ENCODE measurements around the gene C20orf202. TPM values are rescaled to one million over a fixed set of nuclear protein-coding genes. Genes with fewer than 3 reads are reported as not detected.
A peak's percentile ranks its signal among the peaks of the same experiment; 100 is the strongest.
"Not testable (repeated sequence)": the region's sequence is repeated elsewhere in the genome, so short reads cannot be mapped to it uniquely, and the experiment has no call there.

Gene C20orf202
- polyA plus RNA-seq, 3 donors from 2014 or later = not detected

DNA sequence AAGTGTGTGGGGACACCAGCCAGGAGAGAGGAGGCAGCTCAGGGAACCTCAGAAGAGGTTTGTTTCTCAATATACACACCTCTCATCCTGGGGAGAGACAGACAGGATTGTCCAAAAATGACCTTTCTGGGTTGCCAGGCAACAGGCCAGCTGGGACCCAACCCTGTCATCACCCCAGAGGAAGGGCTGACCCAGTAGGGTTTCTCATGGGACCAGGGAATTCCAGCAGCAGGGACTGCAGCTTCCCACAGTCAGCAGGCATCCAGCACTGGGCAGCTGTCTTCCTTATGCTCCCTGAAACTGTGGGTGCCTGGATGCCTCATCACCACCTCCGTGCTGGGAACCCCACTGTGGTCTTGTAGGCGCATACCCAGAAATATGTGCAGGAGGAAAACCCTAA, 1.3 kb downstream of the C20orf202 start:
- H3K4me1 Mint-ChIP-seq = no peaks in the 10 kb centered on the region
- no peak overlapping the region for H3K27ac Mint-ChIP-seq
- H3K9me3 Mint-ChIP-seq = no peaks in the 10 kb centered on the region
- no peak for DNase-seq
- peaks cover 0 to 3% (median 2%) of the 10 kb centered on the region in 3 donors for H3K27me3 Mint-ChIP-seq (ENCODE audit: low read depth in 3 of 3)
- H3K4me3 Mint-ChIP-seq = no peak overlapping the region
- no peaks in the 10 kb centered on the region for H3K36me3 Mint-ChIP-seq

DNA sequence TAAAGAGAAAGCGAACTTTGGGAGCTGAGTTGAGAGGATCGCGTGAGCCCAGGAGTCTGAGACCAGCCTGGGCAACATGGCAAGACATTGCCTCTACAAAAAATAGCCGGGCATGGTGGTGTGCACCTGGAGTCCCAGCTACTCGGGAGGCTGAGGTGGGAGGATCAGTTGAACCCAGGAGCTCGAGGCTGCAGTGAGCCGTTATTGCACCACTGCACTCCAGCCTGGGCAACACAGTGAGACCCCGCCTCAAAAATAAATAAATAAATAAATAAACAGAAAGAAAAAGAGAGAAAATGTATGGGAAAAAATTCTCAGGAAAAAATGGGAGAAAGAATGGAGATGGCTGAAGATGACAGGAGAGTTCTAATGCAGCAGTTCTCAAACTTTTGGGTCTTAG, 2.5 kb downstream of the C20orf202 start:
- H3K4me3 Mint-ChIP-seq = no peak overlapping the region

DNA sequence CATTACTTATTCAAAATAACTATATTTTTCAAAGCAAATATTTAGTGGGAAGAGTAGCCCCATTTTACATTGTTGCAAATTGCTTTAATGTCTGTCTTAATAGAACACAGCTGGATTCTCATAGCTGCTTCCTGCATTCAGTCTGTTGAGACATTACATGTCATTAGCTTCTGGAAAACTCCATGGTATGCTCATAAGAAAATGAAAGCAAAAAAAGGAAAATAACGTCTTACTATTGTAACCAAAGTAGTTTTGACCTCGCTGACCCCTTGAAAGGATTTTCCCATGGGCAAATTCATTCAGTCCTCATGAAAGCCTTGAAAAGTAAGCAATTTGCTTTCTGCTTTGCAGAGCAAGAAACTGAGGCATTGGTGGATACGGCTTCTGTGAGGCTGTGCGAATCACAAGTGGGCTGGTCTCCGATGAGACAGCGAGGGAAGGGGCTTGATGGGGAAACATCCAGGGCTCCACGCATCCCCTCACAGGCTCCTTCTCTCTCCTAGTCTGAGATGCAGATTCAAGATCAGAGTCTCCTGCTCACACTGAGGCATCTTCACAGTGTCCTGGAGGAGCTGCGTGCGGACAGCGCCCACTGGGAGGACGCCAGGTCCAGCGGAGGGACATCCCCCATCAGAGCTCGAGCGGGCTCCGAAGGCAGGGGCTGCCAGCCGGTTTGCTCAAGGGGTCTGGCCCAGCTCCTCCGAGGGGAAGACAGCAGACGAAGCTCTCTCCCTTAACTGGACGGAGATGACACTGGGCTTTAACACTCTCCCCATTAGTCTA, 3.3 kb downstream of the C20orf202 start:
- Mint-ChIP-seq H3K4me1 (no peaks in the 10 kb centered on the region), H3K36me3 (no peaks in the 10 kb centered on the region), H3K27ac (no peak overlapping the region), H3K27me3 (ENCODE audit: low read depth in 3 of 3) (peaks cover 0 to 3% (median 2%) of the 10 kb centered on the region in 3 donors), H3K4me3 (no peak overlapping the region), H3K9me3 (no peaks in the 10 kb centered on the region)
- no peak for DNase-seq

More for the DNA sequence above, 2.5 kb downstream of the C20orf202 start:
- no peak for DNase-seq
- no peaks in the 10 kb centered on the region for H3K9me3 Mint-ChIP-seq
- H3K4me1 Mint-ChIP-seq = no peaks in the 10 kb centered on the region
- no peak overlapping the region for H3K27ac Mint-ChIP-seq
- no peaks in the 10 kb centered on the region for H3K36me3 Mint-ChIP-seq
- H3K27me3 Mint-ChIP-seq (ENCODE audit: low read depth in 3 of 3) = peaks cover 0 to 3% (median 2%) of the 10 kb centered on the region in 3 donors

DNA sequence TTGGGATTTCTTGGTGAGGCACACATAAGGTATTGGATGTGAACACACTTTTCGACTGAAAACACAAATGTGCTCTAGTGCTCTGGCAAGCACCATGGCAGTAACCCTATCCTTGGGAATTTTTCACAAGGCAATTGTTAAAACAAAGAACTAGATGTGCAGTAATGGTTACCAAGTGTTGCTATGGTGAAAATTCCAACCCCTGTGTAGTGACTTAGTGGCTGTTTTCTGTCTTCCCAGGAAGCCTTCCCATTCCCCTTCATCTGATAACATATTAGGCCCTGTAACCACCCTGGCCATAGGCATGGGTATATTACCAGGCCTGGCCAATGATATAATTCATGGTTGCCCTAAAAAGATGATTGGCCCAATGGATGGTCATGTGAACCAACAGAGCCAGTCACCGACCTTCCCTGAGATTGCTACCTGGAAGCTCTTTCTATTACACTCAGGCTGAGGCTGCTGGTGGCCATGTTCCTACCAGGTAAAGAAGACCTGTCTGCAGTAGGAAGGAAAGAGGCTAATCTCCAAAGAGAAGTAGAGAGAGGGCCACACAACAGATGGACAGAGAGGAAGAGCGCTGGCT, 4.1 kb downstream of the C20orf202 start:
- H3K27ac Mint-ChIP-seq = no peak overlapping the region

DNA sequence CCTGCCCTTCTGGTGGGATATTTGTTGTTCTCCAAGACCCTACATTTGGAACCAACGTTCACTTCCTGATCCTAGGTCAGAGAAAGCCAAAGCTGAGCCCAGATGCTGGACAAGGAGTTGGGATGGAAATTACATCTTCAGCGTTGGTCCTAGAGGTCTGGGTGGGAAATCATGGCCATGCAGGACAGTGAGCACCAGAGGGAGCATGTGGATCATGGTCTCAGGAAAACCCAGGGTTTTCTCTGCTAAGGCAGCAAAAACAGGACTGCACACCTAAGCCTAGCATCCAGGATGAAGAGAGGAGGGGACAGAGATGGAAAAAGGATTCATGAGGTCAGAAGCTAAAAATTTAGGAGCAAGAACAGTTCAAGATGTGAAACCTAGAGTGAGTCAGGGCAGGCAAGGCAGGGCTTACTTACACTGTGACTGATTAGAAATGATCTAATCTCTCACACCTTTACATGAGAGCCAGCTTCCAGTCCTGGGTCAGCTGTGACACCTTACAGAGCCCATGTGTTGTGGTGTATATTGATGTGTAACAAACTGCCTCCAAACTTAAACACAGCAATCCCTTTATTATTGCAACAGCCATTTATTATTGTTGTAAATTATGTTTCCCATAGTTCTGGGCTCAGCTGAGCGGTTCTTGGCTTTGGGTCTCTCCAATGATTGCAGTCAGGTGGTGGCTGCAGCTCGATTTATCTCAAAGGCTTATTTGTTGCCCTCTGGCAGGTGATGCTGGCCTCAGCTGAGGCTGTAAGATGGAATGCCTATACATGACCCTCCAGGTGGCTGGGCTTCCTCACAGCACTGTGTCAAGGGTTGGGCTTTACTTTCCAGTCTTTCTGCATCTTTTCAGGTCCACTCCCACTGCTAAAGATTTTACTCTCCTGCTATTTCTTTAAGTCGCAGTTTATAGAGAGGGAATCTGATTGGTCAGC, 6.5 kb downstream of the C20orf202 start:
- Mint-ChIP-seq H3K4me1 (peaks cover 3 to 6% of the 10 kb centered on the region in 2 donors), H3K27ac (no peak overlapping the region), H3K4me3 (no peak overlapping the region), H3K9me3 (no peaks in the 10 kb centered on the region), H3K36me3 (no peaks in the 10 kb centered on the region), H3K27me3 (ENCODE audit: low read depth in 3 of 3) (peaks cover 0 to 4% (median 3%) of the 10 kb centered on the region in 3 donors)
- DNase-seq = no peak

More for the DNA sequence above, 4.1 kb downstream of the C20orf202 start:
- no peaks in the 10 kb centered on the region for H3K9me3 Mint-ChIP-seq
- H3K4me3 Mint-ChIP-seq = no peak overlapping the region
- H3K36me3 Mint-ChIP-seq = no peaks in the 10 kb centered on the region
- H3K27me3 Mint-ChIP-seq (ENCODE audit: low read depth in 3 of 3) = peaks cover 0 to 6% (median 3%) of the 10 kb centered on the region in 3 donors
- H3K4me1 Mint-ChIP-seq = no peaks in the 10 kb centered on the region
- no peak for DNase-seq

DNA sequence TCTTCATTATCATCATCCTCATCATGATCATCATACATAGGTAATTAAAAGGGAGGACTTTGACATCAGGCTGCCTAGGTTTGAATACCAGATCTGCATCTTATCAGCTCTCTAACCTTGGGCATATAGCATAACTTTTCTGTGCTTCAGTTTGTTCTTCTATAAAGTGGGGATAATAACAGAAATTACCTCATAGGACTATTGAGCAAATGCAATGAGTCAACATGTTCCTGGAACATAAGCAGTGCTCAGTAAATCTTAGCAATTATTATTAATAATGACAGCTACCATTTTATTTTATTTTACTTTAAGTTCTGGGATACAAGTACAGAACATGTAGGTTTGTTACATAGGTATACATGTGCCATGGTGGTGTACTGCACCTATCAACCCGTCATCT, 7.2 kb downstream of the C20orf202 start:
- Mint-ChIP-seq H3K4me1 (peaks cover 3 to 6% of the 10 kb centered on the region in 2 donors), H3K4me3 (no peak overlapping the region), H3K27me3 (ENCODE audit: low read depth in 3 of 3) (peaks cover 0 to 10% (median 5%) of the 10 kb centered on the region in 3 donors), H3K27ac (no peak overlapping the region), H3K9me3 (no peaks in the 10 kb centered on the region), H3K36me3 (no peaks in the 10 kb centered on the region)
- DNase-seq = no peak

DNA sequence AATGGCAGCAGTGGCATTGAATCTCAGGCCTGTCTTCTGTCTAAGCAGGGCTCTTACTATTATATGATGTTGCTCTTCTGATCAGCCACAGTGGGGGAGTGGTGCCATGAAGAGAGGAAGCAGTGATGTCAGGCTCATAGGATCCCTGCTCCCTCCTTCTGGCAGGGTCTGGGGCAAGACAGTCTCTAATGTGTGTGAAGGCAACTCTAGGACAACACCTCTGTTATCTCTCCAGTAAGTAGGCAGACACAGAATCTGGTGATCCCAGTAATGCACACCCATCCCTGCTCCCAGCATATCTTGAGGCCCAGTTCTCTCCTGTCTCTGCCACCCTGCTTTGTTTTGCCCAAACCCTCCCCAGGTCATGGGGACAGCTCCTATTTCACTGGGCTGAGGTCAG, 8.8 kb downstream of the C20orf202 start:
- Mint-ChIP-seq H3K9me3 (no peaks in the 10 kb centered on the region), H3K36me3 (no peaks in the 10 kb centered on the region), H3K27me3 (ENCODE audit: low read depth in 3 of 3) (peaks cover 0 to 11% (median 5%) of the 10 kb centered on the region in 3 donors), H3K4me3 (no peak overlapping the region), H3K27ac (no peak overlapping the region), H3K4me1 (peaks cover 3 to 6% of the 10 kb centered on the region in 2 donors)
- no peak for DNase-seq

DNA sequence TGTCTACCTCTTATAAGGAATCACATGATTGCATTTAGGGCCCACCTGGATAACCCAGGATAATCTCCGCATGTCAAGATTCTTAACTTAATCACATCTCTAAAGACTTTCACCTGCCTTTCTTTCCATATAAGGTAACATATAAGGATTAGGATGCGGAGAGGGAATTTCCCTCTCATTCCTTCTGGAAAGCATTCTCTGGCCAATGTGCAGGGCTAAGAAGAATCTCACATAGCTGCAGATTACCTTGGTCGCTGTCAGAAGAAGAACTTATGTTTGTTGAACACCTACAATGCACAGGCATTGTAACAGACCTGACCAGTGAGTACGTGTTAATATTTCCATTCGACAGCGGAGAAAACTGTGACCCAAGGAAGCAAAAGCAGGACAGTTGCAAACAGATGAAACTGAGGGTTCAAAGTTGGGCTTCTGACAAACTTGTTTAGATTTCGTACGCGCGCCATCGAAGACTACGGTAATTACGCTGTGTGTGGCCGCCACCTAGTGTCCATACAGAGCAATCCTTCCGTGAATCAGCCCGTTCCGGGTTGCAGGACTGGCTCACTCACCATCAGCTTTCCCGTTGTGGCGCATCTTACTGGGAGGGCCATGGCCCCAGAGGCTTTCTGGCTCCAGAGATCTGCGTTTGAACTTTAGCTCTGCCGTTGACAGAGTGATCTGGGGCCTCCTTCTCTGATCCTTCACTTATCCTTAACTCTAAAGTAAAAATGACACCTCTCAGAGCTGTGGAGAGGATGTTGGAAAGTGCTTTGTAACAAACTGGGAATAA, 9.5 kb downstream of the C20orf202 start:
- no peak overlapping the region for H3K4me3 Mint-ChIP-seq
- no peak overlapping the region for H3K27ac Mint-ChIP-seq

DNA sequence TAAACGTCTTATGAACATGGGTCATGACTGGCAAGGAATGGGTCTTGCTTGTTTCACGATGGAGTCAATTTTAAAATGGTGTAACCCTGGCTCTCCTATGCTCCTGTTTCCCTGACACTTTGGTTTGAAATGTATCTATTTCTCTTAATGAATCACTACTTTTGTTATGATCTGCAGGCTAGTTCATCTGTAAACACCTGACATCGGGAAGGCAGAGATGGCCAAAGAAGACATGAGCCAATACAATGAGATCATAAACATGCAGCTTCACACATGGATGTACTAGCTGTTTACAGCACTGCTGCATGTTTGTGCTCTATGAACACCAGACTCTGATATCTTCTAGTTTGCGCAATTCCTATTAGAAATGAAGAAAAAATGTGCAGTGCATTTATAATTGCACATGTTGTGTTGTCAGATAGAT, 11.6 kb downstream of the C20orf202 start:
- H3K27me3 Mint-ChIP-seq (ENCODE audit: low read depth in 3 of 3) = peaks cover 0 to 13% (median 4%) of the 10 kb centered on the region in 3 donors

More for the DNA sequence above, 9.5 kb downstream of the C20orf202 start:
- Mint-ChIP-seq H3K9me3 (no peaks in the 10 kb centered on the region), H3K4me1 (peaks cover 3 to 6% of the 10 kb centered on the region in 2 donors), H3K36me3 (no peaks in the 10 kb centered on the region), H3K27me3 (ENCODE audit: low read depth in 3 of 3) (peaks cover 0 to 11% (median 5%) of the 10 kb centered on the region in 3 donors)
- peak; percentile 22 to 41 (median 27) for DNase-seq

DNA sequence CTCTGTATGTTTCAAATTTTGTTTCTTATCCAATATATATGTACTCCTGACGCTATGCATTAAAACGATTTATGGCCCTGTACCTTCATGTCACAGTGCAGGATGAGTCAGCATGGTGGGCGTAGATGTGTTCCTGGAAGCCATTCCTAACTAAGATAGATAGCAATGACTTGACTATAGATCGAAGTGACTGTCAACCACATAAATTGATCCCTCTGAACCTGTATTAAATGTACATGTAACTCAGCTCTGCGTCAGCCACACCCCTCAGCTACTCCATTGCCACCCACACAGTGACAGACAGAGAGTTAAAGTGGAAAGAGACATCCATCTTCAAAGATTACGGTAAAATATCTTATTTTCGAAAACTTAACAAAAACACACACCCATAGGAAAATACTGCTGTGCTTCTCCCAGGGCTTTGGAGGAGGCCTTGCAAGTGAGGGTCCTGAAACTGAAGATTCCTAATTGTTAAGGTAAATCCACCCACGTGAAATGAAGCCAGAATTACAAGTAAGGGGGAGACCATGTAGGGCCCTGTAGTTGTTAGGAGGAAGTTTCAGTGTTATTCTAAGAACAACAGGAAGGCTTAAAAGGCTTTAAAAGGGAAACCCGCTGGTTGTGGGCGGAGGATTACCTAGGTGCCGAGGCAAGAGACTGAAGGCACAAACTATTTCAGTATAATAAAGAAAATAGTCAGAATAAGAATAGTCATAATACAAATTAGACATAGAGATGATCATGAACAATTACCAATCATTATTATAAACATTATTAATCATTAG, 12.3 kb downstream of the C20orf202 start:
- Mint-ChIP-seq H3K4me3 (no peak overlapping the region), H3K36me3 (no peaks in the 10 kb centered on the region), H3K27ac (no peak overlapping the region), H3K4me1 (peaks cover 3 to 6% of the 10 kb centered on the region in 2 donors), H3K9me3 (no peaks in the 10 kb centered on the region), H3K27me3 (ENCODE audit: low read depth in 3 of 3) (peaks cover 3 to 17% (median 4%) of the 10 kb centered on the region in 3 donors)
- no peak for DNase-seq

More for the DNA sequence above, 11.6 kb downstream of the C20orf202 start:
- H3K4me3 Mint-ChIP-seq = no peak overlapping the region
- H3K27ac Mint-ChIP-seq = no peak overlapping the region
- peaks cover 3 to 6% of the 10 kb centered on the region in 2 donors for H3K4me1 Mint-ChIP-seq
- no peaks in the 10 kb centered on the region for H3K9me3 Mint-ChIP-seq
- no peaks in the 10 kb centered on the region for H3K36me3 Mint-ChIP-seq
- DNase-seq = no peak

DNA sequence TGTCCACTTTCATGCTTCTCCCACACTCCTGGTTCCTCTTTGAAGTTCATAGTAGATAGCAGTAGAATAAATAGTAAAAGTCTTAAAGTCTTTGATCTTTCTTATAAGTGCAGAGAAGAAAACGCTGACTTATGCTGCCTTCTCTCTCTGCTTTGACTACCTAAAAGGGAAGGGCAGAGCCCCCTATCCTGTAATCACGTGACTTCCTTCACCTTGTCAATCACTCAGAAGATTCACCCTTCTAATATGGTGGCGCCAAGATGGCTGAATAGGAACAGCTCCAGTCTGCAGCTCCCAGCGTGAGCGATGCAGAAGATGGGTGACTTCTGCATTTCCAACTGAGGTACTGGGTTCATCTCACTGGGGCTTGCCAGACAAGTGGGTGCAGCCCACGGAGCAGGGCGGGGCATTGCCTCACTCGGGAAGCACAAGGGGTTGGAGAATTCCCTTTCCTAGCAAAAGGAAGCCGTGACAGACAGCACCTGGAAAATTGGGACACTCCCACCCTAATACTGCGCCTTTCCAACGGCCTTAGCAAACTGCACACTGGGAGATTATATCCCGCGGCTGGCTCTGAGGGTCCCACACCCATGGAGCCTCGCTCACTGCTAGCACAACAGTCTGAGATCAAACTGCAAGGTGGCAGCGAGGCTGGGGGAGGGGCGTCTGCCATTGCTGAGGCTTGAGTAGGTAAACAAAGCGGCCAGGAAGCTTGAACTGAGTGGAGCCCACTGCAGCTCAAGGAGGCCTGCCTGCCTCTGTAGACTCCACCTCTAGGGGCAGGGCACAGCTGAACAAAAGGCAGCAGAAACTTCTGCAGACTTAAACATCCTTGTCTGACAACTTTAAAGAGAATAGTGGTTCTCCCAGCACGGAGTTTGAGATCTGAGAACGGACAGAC, 13.5 kb downstream of the C20orf202 start:
- H3K4me3 Mint-ChIP-seq, H3K36me3 Mint-ChIP-seq, H3K27ac Mint-ChIP-seq, H3K9me3 Mint-ChIP-seq, H3K4me1 Mint-ChIP-seq, DNase-seq: not testable (repeated sequence)
- H3K27me3 Mint-ChIP-seq (ENCODE audit: low read depth in 3 of 3) = peaks cover 3 to 17% (median 4%) of the 10 kb centered on the region in 3 donors

DNA sequence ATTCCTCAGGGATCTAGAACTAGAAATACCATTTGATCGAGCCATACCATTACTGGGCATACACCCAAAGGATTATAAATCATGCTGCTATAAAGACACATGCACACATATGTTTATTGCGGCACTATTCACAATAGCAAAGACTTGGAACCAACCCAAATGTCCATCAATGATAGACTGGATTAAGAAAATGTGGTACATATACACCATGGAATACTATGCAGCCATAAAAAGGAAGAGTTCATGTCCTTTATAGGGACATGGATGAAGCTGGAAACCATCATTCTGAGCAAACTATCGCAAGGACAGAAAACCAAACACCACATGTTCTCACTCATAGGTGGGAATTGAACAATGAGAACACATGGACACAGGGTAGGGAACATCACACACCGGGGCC, 19.5 kb downstream of the C20orf202 start:
- peaks cover 4 to 17% (median 5%) of the 10 kb centered on the region in 3 donors for H3K27me3 Mint-ChIP-seq (ENCODE audit: low read depth in 3 of 3)

More for the DNA sequence above, 19.5 kb downstream of the C20orf202 start:
- Mint-ChIP-seq H3K9me3 (peaks cover 0 to 12% (median 0%) of the 10 kb centered on the region in 6 donors), H3K4me1 (peaks cover 11 to 12% of the 10 kb centered on the region in 2 donors)
- DNase-seq, H3K27ac Mint-ChIP-seq, H3K4me3 Mint-ChIP-seq, H3K36me3 Mint-ChIP-seq: not testable (repeated sequence)
